IPS DF 4.7 (cell line): Measurements from ENCODE around the gene RENBP.

Experiments
- DNase-seq: peaks from one replicate; pipeline ENCODE4 v3.0.0-alpha.2; 2013; ENCODE audit warnings: low spot score; ENCODE audit errors: extremely low read depth

Gene RENBP

DNA sequence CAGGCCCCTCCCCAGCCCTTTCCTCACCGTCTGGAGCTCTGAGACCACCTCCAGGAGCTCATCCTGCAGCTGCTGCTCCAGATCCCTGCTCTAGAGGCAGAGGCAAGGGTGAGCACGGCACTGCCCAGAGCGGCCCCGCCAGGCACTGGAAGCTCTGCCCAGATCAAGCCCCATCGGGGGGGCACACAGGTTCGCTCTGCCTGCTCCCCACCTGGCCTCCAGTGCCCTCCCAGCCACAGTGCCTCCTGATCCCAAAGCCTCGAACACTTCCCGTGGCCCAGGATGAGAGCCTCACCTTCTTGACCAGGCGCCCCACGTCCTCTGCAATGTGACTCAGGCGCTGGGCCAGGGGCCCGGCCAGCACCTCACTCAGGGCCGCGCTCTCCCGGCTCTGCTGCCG lies 23.4 kb downstream of the RENBP start:
- no peak for DNase-seq

DNA sequence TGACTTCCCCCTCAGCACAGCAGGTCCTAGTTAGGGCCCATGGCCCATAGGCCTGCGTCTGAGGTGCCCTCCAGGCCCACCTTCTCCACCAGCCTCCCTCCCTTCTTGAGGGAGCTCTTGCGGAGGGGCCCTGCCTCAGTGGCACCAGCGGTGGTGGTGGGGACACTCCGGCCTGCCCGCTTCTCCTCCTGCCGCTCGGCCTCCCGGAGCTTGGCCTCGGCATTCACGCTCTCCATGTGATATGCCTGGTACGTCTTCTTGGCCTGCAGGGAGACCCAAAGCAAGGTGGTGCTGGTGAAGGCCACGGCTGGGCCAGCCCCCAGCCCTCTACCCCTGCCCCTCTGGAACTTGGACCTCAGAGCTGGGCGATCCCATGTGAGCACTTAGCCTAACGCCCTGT lies 23.9 kb downstream of the RENBP start:
- DNase-seq: no peak

- no peak for DNase-seq
Observed at GRCh38 chrX:153919281-153919680, 25.2 kb downstream of the RENBP start.

GRCh38 chrX:153917869-153918268 lies 26.6 kb downstream of the RENBP start:
- no peak for DNase-seq

DNA sequence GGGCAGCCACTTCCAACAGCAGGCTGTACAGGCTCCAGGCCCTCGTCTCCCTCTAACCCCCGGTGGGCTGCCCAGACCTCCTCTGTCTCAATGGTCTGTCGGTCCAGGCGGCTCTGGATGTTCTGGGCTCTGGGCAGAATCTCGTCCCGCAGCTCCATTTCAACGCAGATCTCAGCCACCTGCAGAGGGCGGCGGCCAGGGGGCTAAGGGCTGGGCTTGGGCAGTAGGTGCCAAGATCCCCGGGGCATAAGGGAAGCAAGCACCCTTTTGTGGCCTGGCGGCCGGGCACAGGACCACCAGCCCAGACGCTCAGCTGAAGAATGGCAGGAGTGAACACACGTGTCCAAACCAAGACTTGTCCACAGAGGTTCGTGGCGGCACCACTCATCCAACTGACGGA lies 30.7 kb downstream of the RENBP start:
- no peak for DNase-seq

GRCh38 chrX:153913211-153913610 lies 31.2 kb downstream of the RENBP start:
- DNase-seq: no peak

DNA sequence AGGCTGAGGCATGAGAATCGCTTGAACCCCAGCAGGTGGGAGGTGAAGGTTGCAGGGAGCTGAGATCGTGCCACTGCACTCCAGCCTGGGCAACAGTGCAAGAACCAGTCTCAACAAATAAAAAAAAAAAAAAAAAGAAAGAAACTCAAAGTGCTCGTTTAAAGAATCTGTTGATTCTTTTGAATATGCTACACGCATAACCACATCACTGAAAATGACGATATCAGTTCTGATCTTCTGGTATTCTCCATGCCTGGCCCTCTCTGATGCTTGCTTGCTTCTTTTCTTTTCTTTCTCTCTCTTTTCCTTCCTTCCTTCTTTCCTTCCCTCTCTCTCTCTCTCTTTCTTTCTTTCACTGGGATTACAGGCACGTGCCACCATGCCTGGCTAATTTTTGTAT lies 32.6 kb downstream of the RENBP start:
- DNase-seq: no peak

DNA sequence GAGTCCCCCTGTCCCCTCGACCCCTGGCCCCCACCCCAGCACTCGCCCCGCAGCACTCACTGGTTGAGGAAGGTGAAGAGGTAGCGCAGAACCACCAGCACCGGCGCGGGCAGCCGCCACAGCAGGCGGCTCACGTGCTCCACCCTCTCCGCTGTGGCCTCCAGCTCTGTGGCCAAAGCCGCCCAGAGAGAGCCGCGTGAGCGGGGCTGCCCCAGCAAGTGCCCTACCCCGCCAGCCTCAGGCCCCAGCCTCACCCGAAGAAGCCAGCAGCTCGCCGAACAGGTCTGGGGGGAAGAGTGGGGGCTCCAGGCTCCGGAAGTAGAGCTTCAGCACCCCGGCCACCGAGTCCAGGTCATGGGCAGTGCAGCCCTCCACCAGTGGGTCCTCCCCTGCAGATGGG lies 34.0 kb downstream of the RENBP start:
- DNase-seq: no peak

DNA sequence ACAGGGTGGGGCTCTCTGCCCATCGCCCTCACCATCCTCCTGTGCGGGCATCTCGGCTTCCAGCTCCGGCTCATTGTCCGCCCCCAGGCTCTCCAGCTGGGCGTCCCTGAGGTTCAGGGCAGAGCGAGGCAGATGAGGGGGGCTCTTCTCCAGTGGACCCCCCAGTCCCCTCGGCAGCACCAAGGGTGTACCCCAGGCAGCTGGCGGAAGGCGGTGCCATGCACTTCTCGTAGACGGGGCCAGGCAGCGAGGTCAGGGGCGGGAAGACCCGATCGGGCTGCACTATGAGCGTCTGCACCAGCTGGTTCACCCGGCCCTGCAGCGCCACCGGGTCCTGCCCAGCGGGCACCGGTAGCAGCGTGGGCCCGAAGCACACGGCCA lies 34.5 kb downstream of the RENBP start:
- DNase-seq: no peak

- no peak for DNase-seq
Observed at GRCh38 chrX:153909024-153909979, 35.1 kb downstream of the RENBP start.

DNA sequence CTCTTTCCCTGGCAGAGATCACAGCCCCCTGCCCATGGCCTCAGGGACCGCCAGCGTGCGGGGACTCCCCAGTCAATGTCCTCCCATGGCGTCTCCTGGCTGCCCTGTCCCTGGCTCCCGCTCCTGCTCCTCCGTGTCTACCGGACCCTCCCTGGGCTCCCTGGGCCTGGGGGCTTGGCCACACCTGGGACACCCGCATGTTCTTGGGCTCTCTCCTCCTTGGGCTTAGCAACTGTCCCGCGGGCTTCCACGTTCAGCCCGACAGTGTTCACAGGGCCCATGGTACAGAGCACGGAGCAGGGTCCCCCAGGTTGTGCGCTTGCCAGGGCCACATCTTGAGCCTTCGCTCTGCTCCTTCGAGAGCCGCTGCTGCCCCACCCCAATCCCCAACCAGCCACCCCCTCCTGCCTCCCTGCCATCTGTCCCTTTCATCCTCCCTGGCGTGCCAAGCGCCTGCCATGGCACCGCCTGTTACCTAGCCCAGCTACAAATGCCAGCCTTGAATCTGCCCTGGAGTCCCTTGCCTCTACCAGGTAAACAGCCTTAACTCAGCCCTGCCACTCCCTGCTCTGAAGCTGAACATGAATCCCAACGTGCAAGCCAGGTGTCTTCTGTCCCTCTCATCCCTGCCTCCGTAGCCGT lies 36.1 kb downstream of the RENBP start:
- DNase-seq: no peak

DNA sequence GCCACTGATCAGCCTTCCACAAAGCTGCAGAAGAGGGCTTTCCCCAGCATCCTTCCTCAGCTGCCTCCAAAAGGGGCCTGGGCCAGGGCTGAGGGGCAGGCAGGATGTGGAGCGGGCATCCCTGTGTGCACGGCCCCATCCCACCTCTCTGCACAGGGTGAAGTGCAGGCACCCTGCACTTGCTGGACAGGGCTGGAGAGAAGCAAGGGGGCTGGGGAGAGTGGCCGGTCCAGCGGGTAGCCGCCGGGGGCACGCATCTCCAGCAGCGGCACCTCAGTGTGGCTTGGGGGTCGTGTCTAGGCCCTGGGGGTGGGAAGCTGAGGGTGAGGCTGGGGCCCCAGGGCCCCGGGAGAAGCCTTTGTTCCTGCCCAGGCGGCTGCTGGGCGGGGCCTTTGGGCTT lies 37.0 kb downstream of the RENBP start:
- DNase-seq: no peak

- no peak for DNase-seq
Observed at GRCh38 chrX:153906126-153906917, 38.1 kb downstream of the RENBP start.

DNA sequence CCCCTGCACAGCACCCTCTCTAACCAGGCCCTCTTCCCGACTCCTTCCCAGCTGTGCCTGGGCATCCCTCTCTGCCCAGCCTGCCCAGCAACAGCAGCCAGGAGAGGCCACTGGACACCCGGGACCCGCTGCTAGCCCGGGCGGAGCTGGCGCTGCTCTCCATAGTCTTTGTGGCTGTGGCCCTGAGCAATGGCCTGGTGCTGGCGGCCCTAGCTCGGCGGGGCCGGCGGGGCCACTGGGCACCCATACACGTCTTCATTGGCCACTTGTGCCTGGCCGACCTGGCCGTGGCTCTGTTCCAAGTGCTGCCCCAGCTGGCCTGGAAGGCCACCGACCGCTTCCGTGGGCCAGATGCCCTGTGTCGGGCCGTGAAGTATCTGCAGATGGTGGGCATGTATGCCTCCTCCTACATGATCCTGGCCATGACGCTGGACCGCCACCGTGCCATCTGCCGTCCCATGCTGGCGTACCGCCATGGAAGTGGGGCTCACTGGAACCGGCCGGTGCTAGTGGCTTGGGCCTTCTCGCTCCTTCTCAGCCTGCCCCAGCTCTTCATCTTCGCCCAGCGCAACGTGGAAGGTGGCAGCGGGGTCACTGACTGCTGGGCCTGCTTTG lies 38.9 kb downstream of the RENBP start:
- DNase-seq: no peak

DNA sequence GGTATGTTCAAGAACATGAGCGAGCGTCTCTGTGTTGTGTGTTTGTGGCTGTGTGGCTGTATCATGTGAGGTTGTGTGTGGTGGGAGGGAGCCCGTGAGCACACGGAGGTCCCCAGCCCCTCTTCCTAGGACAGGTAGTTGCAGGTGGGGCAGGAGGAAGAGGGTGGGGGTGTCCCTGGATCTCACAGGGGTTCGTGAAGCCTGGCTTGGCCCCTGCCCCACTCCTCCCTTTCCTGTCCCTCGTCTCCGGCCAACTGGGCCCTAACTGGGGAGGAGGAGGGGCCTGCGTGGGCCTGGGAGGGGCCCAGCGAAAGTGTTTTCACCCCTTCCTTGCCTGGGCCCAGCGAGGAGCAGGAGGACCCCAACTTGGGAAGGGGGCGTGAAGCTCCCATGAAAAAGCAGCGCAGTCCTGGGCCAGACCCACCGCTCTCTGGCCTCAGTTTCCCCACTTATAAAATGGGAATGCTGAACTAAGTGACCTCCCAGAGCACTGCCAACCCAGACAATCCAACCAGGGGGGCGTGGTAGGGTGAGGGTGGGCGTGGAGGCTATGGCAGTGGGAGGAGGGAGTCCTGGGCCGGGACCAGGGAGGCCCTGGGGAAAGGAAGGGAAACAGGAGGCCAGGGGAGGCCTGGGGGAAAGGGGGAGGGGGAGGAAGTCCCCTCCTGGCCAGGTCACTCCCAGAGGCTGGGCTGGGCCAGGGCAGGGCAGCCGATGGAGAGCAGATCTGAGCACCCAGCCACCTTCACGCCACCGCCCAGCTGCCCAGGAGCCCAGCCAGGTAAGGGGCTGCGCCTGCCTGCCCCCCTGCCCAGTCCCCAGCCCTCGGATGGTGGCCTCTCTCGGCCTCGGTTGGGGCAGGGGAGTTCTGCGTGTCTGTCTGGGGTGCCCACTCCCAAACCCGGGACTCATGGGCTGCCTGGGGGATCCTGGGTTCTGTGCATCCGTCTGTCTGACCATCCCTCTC lies 40.2 kb downstream of the RENBP start, which contains the start of gene AVPR2:
Gene AVPR2 (plus strand): TSS at position 683 of the 967 bp plus-strand sequence. CDS start 473 bp downstream, outside the sequence.
- DNase-seq: no peak

GRCh38 chrX:153903238-153903980 lies 41.0 kb downstream of the RENBP start:
- no peak for DNase-seq

- no peak for DNase-seq
Observed at GRCh38 chrX:153902385-153902784, 42.1 kb downstream of the RENBP start.

DNA sequence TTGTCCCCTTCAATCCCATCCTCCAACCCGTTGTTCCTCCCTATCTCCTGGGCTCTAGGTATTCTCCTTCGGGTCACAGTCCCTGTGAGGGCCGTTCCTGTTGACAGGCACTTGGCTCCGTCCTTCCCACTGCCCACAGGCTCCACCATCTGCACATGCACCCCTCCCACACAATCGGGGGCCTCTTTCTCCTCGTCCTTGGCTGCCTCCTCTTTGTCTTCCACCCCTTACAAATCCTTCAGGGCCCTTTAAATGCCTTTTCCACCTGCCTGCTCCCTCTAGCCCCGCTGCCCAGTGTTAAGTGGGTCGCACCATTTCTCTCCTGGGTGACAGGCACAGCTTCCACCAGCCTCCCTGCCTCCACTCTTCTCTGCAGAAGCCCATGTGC lies 42.7 kb downstream of the RENBP start:
- no peak for DNase-seq
